HepG2 (cell line): ENCODE results near the gene GNB1. TPM values are rescaled to one million over a fixed set of nuclear protein-coding genes. Genes with fewer than 3 reads are reported as not detected.

Experiments
- ARHGAP35 ChIP-seq: sonication (generic); formaldehyde crosslinking; IDR thresholded peaks from 2 replicates; pipeline ENCODE4 v1.9.0; 2022; ENCODE audit warnings: mild to moderate bottlenecking, inconsistent platforms, moderate library complexity, missing genetic modification reagents, borderline replicate concordance
- ATF1 ChIP-seq: IDR thresholded peaks from 2 replicates; pipeline ENCODE4 v1.6.1; 2016; ENCODE audit warnings: mild to moderate bottlenecking, control low read depth
- CREM ChIP-seq, 2 experiments: sonication (generic) in 1 of 2; formaldehyde crosslinking in 1 of 2; IDR thresholded peaks; 2 replicates each; pipeline versions ENCODE4 v1.4.0 to v1.6.1; 2016 to 2020; ENCODE audit warnings: antibody characterized with exemption in 1 of 2, mild to moderate bottlenecking in 1 of 2, missing genetic modification reagents in 1 of 2
- GATAD1 ChIP-seq: IDR thresholded peaks from 2 replicates; pipeline ENCODE4 v1.6.1; 2016; ENCODE audit warnings: missing genetic modification reagents, missing compliant biosample characterization
- GATAD2A ChIP-seq: IDR thresholded peaks from 2 replicates; pipeline ENCODE4 v1.6.1; 2016
- HNF4A ChIP-seq: sonication (generic); formaldehyde crosslinking; IDR thresholded peaks from 2 replicates; pipeline ENCODE4 v1.4.0; 2020; ENCODE audit warnings: missing genetic modification reagents
- IRF2 ChIP-seq: IDR thresholded peaks from 2 replicates; pipeline ENCODE4 v1.6.1; 2018; ENCODE audit warnings: missing genetic modification reagents, missing compliant biosample characterization
- JUNB ChIP-seq: sonication (generic); formaldehyde crosslinking; IDR thresholded peaks from 2 replicates; pipeline ENCODE4 v1.8.0; 2022; ENCODE audit warnings: missing genetic modification reagents, mild to moderate bottlenecking, borderline replicate concordance
- MEF2D ChIP-seq: sonication (generic); formaldehyde crosslinking; IDR thresholded peaks from 2 replicates; pipeline ENCODE4 v1.5.1; 2020; ENCODE audit warnings: mild to moderate bottlenecking, missing genetic modification reagents
- NR2C2 ChIP-seq: sonication (generic); formaldehyde crosslinking; IDR thresholded peaks from 2 replicates; pipeline ENCODE4 v1.4.0; 2020; ENCODE audit warnings: missing genetic modification reagents, mild to moderate bottlenecking, moderate library complexity, borderline replicate concordance
- POLR2AphosphoS5 ChIP-seq: IDR thresholded peaks from 2 replicates; pipeline ENCODE4 v1.6.1; 2012; ENCODE audit warnings: low read depth, low read length
- POLR2G ChIP-seq: fragments of 200-400 bp; formaldehyde crosslinking; IDR thresholded peaks from 2 replicates; pipeline ENCODE4 v1.6.1; 2018; ENCODE audit warnings: mild to moderate bottlenecking, low read depth, low read length, moderate library complexity
- SOX13 ChIP-seq, 3 experiments: fragments of 450-650 bp in 1 of 3; sonication (generic) in 1 of 3; formaldehyde crosslinking in 1 of 3; IDR thresholded peaks in 2 of 3; conservative IDR thresholded peaks in 1 of 3; 2 replicates each; pipeline versions ENCODE4 v1.5.0 to v1.6.1; 2016 to 2020; ENCODE audit warnings: antibody characterized with exemption in 1 of 3, mild to moderate bottlenecking in 1 of 3, missing compliant biosample characterization in 1 of 3, missing genetic modification reagents in 1 of 3, moderate library complexity in 1 of 3
- TERF1 ChIP-seq: sonication (generic); formaldehyde crosslinking; IDR thresholded peaks from 2 replicates; pipeline ENCODE4 v1.8.0; 2022; ENCODE audit warnings: mild to moderate bottlenecking, missing genetic modification reagents, moderate library complexity
- U2AF1 ChIP-seq: fragments of 200-400 bp; formaldehyde crosslinking; optimal IDR thresholded peaks from 2 replicates; pipeline ENCODE3; 2017; ENCODE audit warnings: mild to moderate bottlenecking, low read depth, low read length
- ZNF10 ChIP-seq: sonication (generic); formaldehyde crosslinking; IDR thresholded peaks from 2 replicates; pipeline ENCODE4 v1.4.0; 2020; ENCODE audit warnings: mild to moderate bottlenecking, low read depth, missing genetic modification reagents, borderline replicate concordance
- ZNF101 ChIP-seq: sonication (generic); formaldehyde crosslinking; IDR thresholded peaks from 2 replicates; pipeline ENCODE4 v1.4.0; 2020; ENCODE audit warnings: mild to moderate bottlenecking, low read depth, missing genetic modification reagents, borderline replicate concordance
- ZNF468 ChIP-seq: sonication (generic); formaldehyde crosslinking; IDR thresholded peaks from 2 replicates; pipeline ENCODE4 v1.8.0; 2022; ENCODE audit warnings: mild to moderate bottlenecking, moderate library complexity, missing genetic modification reagents
- ZNF564 ChIP-seq: sonication (generic); formaldehyde crosslinking; IDR thresholded peaks from 2 replicates; pipeline ENCODE4 v1.8.1; 2023; ENCODE audit warnings: mild to moderate bottlenecking, missing genetic modification reagents
- ZNF7 ChIP-seq: IDR thresholded peaks from 2 replicates; pipeline ENCODE4 v1.6.1; 2016; ENCODE audit warnings: missing biosample characterization, missing genetic modification reagents
- polyA plus RNA-seq, 8 experiments: library from polyadenylated mRNA; depleted of rRNA in 3 of 8; stranded (reverse) in 7 of 8; unstranded in 1 of 8; fragments of >200 nt; fragmentation: Illumina TruSeq in 4 of 8; extraction: Trizol in 4 of 8; gene quantifications; 2 replicates each; pipeline versions ENCODE4 v1.2.1 to v1.2.3, GENCODE V29; 2011 to 2016; ENCODE audit warnings: low read depth in 4 of 8, missing spikeins in 1 of 8, mixed read lengths in 1 of 8; ENCODE audit not compliant: insufficient read depth in 1 of 8
- total RNA-seq, 5 experiments: library from RNA; depleted of rRNA; stranded (reverse); fragments of >200 nt; fragmentation: Illumina TruSeq; extraction: Trizol; gene quantifications; 2 replicates each; pipeline ENCODE4 v1.2.3, GENCODE V29; 2016; ENCODE audit warnings: low read depth in 1 of 5
- TF ChIP-seq, protein P1 (sequence below): sonication (generic); formaldehyde crosslinking; IDR thresholded peaks from 2 replicates; pipeline ENCODE4 v1.4.0; 2020; ENCODE audit warnings: mild to moderate bottlenecking, missing genetic modification reagents

GNB1 gene
- total and polyA plus RNA-seq, 2 of the 13 experiments (the other 11 are each of a cell fraction or from before 2014, with no cell fraction given): 66.2 to 327 TPM

- TF ChIP-seq, protein P1, sequence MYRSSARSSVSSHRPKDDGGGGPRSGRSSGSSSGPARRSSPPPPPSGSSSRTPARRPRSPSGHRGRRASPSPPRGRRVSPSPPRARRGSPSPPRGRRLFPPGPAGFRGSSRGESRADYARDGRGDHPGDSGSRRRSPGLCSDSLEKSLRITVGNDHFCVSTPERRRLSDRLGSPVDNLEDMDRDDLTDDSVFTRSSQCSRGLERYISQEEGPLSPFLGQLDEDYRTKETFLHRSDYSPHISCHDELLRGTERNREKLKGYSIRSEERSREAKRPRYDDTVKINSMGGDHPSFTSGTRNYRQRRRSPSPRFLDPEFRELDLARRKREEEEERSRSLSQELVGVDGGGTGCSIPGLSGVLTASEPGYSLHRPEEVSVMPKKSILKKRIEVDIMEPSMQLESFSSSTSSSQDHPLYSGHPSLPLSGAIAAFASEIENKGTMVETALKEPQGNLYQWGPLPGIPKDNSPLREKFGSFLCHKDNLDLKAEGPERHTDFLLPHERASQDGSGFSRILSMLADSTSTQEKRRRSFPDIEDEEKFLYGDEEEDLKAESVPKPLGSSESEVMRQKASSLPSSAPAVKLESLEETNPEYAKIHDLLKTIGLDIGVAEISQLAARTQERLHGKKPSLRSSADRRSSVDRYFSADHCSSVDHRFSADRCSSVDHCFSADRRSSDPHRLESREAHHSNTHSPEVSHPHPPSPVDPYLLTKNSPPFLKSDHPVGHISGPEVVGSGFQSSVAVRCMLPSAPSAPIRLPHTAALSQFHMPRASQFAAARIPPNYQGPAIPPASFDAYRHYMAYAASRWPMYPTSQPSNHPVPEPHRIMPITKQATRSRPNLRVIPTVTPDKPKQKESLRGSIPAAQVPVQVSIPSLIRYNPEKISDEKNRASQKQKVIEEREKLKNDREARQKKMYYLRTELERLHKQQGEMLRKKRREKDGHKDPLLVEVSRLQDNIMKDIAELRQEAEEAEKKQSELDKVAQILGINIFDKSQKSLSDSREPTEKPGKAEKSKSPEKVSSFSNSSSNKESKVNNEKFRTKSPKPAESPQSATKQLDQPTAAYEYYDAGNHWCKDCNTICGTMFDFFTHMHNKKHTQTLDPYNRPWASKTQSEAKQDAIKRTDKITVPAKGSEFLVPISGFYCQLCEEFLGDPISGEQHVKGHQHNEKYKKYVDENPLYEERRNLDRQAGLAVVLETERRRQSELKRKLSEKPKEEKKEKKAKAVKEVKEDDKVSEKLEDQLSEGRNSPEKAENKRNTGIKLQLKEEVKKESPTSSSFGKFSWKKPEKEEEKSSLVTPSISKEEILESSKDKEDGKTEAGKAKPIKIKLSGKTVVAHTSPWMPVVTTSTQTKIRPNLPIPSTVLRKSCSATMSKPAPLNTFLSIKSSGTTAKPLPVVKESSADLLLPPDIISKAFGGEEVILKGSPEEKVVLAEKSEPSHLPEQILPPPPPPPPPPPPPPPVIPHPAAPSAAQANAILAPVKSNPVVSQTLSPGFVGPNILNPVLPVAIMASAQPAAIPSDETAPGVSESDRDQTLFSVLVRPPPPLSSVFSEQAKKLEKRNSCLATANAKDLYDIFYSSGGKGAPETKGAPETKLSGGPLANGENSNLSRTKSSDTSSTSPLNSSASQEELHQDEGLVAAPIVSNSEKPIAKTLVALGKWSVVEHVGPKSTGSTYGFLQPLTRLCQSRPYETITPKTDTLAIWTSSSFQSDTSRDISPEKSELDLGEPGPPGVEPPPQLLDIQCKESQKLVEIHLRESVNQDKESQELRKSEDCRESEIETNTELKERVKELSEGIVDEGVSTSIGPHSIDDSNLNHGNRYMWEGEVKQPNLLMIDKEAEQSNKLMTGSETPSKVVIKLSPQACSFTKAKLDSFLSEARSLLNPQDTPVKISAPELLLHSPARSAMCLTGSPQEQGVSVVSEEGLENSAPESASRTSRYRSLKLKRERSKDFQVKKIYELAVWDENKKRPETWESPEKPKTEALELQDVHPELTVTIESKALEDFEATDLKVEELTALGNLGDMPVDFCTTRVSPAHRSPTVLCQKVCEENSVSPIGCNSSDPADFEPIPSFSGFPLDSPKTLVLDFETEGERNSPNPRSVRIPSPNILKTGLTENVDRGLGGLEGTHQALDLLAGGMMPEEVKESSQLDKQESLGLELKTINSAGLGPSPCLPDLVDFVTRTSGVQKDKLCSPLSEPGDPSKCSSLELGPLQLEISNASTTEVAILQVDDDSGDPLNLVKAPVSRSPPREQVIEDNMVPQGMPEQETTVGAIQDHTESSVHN (CRISPR knock-in tag): no peak
- TF ChIP-seq TERF1 (CRISPR knock-in tag): no peak
- 0 out of 2 replicates have a peak, but pooled peaks have one; percentile 40 for TF ChIP-seq IRF2
- no peak for TF ChIP-seq POLR2AphosphoS5
- no peak for TF ChIP-seq ATF1 (CRISPR knock-in tag)
- TF ChIP-seq GATAD1 (CRISPR knock-in tag): no peak
- no peak for TF ChIP-seq ZNF10 (CRISPR knock-in tag)
- TF ChIP-seq POLR2G: no peak
- TF ChIP-seq SOX13 (IDR thresholded peaks at IDR 0.05): no peak
- TF ChIP-seq SOX13 (CRISPR knock-in tag; conservative IDR thresholded peaks at IDR 0.05 in 1 of 2, IDR thresholded peaks at IDR 0.05 in 1 of 2): no peak
- peak; percentile 86 for TF ChIP-seq NR2C2 (CRISPR knock-in tag)
- TF ChIP-seq ARHGAP35 (CRISPR knock-in tag): no peak
- no peak for TF ChIP-seq CREM (IDR thresholded peaks at IDR 0.05)
- no peak for TF ChIP-seq CREM (CRISPR knock-in tag; IDR thresholded peaks at IDR 0.05)
- no peak for TF ChIP-seq U2AF1
- no peak for TF ChIP-seq JUNB (CRISPR knock-in tag)
- no peak for TF ChIP-seq ZNF7 (CRISPR knock-in tag)
- no peak for TF ChIP-seq ZNF101 (CRISPR knock-in tag)
- no peak; the same call in 1 of the 2 replicates for TF ChIP-seq GATAD2A
- no peak for TF ChIP-seq ZNF468
- TF ChIP-seq HNF4A (CRISPR knock-in tag): 0 out of 2 replicates have a peak, but pooled peaks have one; percentile 15
- no peak for TF ChIP-seq MEF2D
- no peak for TF ChIP-seq ZNF564 (CRISPR knock-in tag)
Measured at GRCh38 chr1:1899266-1899966, 8.5 kb upstream of the GNB1 start (continued).
